ENCODE measurements around the gene HEATR5A.

The HEATR5A gene

DNA sequence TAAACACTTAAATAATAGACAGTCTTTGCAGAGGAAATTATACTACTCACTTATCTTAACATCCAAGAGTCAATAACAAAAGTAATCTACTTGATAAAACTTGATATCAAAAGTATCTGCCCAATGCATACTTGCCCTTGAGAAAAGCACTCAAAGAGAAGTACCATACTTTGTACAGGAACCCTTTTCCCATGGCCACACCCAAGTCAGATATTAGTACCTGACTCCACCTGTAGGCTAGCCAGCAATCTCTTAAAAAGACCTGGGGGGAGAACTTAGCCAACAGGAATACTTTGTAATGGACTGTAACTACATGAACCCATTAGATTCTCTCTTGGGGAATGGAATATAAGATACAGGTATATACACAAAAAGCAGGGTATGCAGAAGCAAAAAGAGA lies 113.2 kb downstream of the HEATR5A start:
- TF ChIP-seq, protein P1, sequence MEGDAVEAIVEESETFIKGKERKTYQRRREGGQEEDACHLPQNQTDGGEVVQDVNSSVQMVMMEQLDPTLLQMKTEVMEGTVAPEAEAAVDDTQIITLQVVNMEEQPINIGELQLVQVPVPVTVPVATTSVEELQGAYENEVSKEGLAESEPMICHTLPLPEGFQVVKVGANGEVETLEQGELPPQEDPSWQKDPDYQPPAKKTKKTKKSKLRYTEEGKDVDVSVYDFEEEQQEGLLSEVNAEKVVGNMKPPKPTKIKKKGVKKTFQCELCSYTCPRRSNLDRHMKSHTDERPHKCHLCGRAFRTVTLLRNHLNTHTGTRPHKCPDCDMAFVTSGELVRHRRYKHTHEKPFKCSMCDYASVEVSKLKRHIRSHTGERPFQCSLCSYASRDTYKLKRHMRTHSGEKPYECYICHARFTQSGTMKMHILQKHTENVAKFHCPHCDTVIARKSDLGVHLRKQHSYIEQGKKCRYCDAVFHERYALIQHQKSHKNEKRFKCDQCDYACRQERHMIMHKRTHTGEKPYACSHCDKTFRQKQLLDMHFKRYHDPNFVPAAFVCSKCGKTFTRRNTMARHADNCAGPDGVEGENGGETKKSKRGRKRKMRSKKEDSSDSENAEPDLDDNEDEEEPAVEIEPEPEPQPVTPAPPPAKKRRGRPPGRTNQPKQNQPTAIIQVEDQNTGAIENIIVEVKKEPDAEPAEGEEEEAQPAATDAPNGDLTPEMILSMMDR (IDR thresholded peaks at IDR 0.05), result no peak
- TF ChIP-seq ZFX (IDR thresholded peaks at IDR 0.05; ENCODE audit: borderline replicate concordance), result no peak
- H3K27ac ChIP-seq, result no peak overlapping the region

- TF ChIP-seq, protein P1 (IDR thresholded peaks at IDR 0.05), result no peak
- no peak for TF ChIP-seq ZFX (IDR thresholded peaks at IDR 0.05; ENCODE audit: borderline replicate concordance)
- H3K27ac ChIP-seq, result no peak overlapping the region
These were observed 116.7 kb downstream of the HEATR5A start for GRCh38 chr14:31303654-31304053.

- no peak overlapping the region for H3K27ac ChIP-seq
- no peak for TF ChIP-seq ZFX (IDR thresholded peaks at IDR 0.05; ENCODE audit: borderline replicate concordance)
- TF ChIP-seq, protein P1 (IDR thresholded peaks at IDR 0.05), result no peak
These were observed 119.5 kb downstream of the HEATR5A start for GRCh38 chr14:31300883-31301282.

DNA sequence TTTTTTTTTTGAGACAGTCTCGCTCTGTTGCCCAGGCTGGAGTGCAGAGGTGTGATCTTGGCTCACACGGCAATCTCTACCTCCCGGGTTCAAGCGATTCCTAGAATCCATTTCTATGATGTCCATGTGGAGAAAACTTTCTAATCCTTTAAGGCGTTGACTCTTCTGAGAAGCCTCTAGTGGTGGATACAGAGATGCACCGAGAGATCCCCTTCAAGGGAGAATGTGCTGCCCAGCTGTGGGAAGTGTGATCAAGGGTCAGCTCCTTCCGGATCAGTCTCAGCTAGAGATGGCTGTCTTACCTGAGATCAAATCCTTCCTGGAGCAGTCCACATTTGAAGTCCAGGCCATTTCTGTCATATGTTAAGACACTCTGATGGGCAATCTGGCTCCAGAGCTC lies 120.1 kb downstream of the HEATR5A start:
- TF ChIP-seq, protein P1 (IDR thresholded peaks at IDR 0.05), result no peak
- TF ChIP-seq ZFX (IDR thresholded peaks at IDR 0.05; ENCODE audit: borderline replicate concordance), result no peak
- no peak overlapping the region for H3K27ac ChIP-seq

DNA sequence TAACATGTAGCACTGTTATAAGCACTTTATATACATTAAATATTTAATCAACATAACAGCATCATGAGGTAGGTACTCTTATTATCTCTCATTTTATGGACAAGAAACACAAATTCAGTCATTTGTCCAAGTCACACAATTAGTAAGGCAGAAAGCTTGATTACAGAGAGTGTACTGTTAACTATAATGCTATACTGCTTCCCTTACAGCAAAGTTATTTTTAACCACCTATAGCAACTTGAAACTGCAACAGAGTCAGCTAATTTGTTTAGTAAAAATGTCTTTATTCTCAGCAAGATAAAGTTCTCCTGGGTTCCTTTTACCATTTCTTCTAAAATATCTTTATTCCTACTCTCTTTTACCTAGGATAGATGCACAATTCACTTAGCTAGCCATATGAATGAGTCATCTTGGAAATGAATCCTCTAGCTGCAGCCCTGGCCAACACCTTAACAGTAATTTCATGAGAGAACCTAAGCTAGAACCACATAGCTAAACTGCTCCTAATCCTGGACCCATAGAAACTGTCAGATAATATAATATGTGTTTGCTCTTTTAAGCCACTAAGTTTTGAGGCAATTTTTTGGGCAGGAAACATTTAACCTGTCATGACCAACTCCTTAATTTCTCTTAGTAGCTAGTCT lies 122.5 kb downstream of the HEATR5A start:
- H3K27ac ChIP-seq, result no peak overlapping the region
- TF ChIP-seq, protein P1 (IDR thresholded peaks at IDR 0.05), result no peak
- no peak for TF ChIP-seq ZFX (IDR thresholded peaks at IDR 0.05; ENCODE audit: borderline replicate concordance)

DNA sequence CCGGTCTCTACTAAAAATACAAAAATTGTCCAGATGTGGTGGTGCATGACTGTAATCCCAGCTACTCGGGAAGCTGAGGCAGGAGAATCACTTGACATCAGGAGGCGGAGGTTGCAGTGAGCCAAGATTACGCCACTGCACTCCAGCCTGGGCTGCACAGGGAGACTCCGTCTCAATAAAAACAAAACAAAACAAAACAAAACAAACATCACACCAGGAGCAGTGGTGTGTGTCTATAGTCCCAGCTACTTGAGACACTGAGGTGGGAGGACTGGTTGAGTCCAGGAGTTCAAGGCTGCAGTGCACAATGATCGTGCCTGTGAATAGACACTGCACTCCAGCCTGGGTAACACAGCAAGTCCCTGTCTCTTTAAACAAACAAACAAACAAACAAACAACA lies 123.2 kb downstream of the HEATR5A start:
- H3K27ac ChIP-seq, result no peak overlapping the region
- TF ChIP-seq, protein P1 (IDR thresholded peaks at IDR 0.05), result no peak
- no peak for TF ChIP-seq ZFX (IDR thresholded peaks at IDR 0.05; ENCODE audit: borderline replicate concordance)

DNA sequence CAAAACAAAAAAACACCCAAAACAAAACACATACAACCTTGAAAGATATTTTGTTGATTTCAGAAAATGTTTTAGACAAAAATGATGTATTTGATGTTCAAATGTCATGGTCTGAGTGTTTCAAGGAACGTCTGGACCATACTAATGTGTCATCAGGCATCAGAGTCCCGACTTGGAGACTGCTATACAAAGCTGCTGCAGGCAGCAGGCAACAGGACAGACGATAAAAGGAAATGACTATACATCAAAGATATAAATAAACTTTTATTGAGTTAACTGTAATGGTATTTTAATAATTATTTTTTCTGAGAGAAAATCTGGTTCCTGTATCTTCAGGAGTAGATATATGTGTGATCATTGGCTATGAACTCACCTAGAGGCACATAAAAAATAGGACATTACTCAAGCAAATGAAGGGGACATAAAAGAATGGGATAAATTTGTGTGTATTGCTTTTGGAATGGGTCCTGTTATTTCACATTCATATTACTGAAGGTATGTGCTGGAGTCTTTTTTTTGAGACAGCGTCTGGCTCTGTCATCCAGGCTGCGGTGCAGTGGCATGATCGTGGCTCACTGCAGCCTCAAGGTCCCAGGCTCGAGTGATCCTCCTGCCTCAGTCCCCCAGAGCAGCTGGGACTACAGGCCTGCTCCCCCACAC lies 125.5 kb downstream of the HEATR5A start:
- TF ChIP-seq ZFX (IDR thresholded peaks at IDR 0.05; ENCODE audit: borderline replicate concordance), result no peak
- TF ChIP-seq, protein P1 (IDR thresholded peaks at IDR 0.05), result no peak
- H3K27ac ChIP-seq, result no peak overlapping the region
